ELF-1 (cell line): ENCODE data around the gene ANKFN1.
"Not testable (repeated sequence)": the region's sequence is repeated elsewhere in the genome, so short reads cannot be mapped to it uniquely, and the experiment has no call there.

ENCODE experiments used
- DNase-seq: peaks from one replicate; pipeline ENCODE4 v3.0.0-alpha.2; 2016; ENCODE audit warnings: low read depth, low spot score

Gene ANKFN1

GRCh38 chr17:56347639-56348038 is 194.4 kb downstream of the ANKFN1 start:
- no peak for DNase-seq

- DNase-seq: no peak
Observed at GRCh38 chr17:56350592-56350991, 197.3 kb downstream of the ANKFN1 start.

- no peak for DNase-seq
Observed at GRCh38 chr17:56351675-56352074, 198.4 kb downstream of the ANKFN1 start.

GRCh38 chr17:56358651-56359050 is 205.4 kb downstream of the ANKFN1 start:
- no peak for DNase-seq

- DNase-seq: no peak
Observed at GRCh38 chr17:56359518-56359917, 206.2 kb downstream of the ANKFN1 start.

- DNase-seq: peak; percentile 1
Observed at GRCh38 chr17:56367366-56367765, 214.1 kb downstream of the ANKFN1 start.

GRCh38 chr17:56373981-56374833 is 220.9 kb downstream of the ANKFN1 start:
- DNase-seq: no peak

GRCh38 chr17:56389356-56389755 is 236.1 kb downstream of the ANKFN1 start:
- DNase-seq: no peak

- DNase-seq: no peak
Observed at GRCh38 chr17:56392321-56392720, 239.0 kb downstream of the ANKFN1 start.

- DNase-seq: no peak
Observed at GRCh38 chr17:56393156-56393555, 239.9 kb downstream of the ANKFN1 start.

- no peak for DNase-seq
Observed at GRCh38 chr17:56395787-56396186, 242.5 kb downstream of the ANKFN1 start.

- DNase-seq: no peak
Observed at GRCh38 chr17:56407086-56407485, 253.8 kb downstream of the ANKFN1 start.

GRCh38 chr17:56412356-56412755 is 259.1 kb downstream of the ANKFN1 start:
- not testable (repeated sequence) for DNase-seq

- no peak for DNase-seq
Observed at GRCh38 chr17:56416682-56417351, 263.5 kb downstream of the ANKFN1 start.

GRCh38 chr17:56424005-56424404 is 270.7 kb downstream of the ANKFN1 start:
- DNase-seq: no peak

- no peak for DNase-seq
Observed at GRCh38 chr17:56424543-56425044, 271.3 kb downstream of the ANKFN1 start.

- DNase-seq: no peak
Observed at GRCh38 chr17:56425483-56425882, 272.2 kb downstream of the ANKFN1 start.

GRCh38 chr17:56426901-56427300 is 273.6 kb downstream of the ANKFN1 start:
- no peak for DNase-seq

- DNase-seq: peak; percentile 9
Observed at GRCh38 chr17:56431736-56432135, 278.5 kb downstream of the ANKFN1 start.

GRCh38 chr17:56432443-56432842 is 279.2 kb downstream of the ANKFN1 start:
- no peak for DNase-seq

GRCh38 chr17:56434610-56435009 is 281.3 kb downstream of the ANKFN1 start:
- DNase-seq: no peak

- DNase-seq: no peak
Observed at GRCh38 chr17:56436142-56436541, 282.9 kb downstream of the ANKFN1 start.

- no peak for DNase-seq
Observed at GRCh38 chr17:56440419-56440818, 287.1 kb downstream of the ANKFN1 start.
